ENCODE measurements around the gene KRTAP4-6.
"Not testable (repeated sequence)": the region's sequence is repeated elsewhere in the genome, so short reads cannot be mapped to it uniquely, and the experiment has no call there.

Gene KRTAP4-6

GRCh38 chr17:41104386-41105038 is 35.8 kb downstream of the KRTAP4-6 start:
- not testable (repeated sequence) for FAIRE-seq

DNA sequence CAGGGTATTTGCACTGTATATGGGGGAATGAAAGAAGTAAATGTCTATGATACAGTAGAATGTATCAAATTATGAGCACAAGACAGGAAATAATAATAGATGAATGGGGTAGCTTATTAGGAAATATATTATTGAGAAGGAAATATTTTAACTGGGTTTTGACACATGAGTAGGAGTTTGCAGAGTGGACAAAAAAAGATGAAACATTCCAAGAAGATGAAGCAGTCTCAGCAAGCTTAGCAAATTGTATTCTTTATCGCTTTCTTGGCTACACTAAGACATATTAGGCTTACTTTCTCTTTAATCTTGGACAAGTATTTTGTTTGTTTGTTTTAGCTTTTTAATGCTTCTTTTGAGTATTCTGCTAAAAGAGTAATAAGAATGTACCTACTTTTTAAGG is 36.4 kb downstream of the KRTAP4-6 start:
- no peak for FAIRE-seq

- FAIRE-seq, result no peak
Measured at GRCh38 chr17:41101586-41102259, 38.6 kb downstream of the KRTAP4-6 start, which contains the start of gene KRTAP4-16. Gene KRTAP4-16, minus strand, starts transcription at chr17:41102209. Its CDS starts 0 bp downstream, at chr17:41102209.

DNA sequence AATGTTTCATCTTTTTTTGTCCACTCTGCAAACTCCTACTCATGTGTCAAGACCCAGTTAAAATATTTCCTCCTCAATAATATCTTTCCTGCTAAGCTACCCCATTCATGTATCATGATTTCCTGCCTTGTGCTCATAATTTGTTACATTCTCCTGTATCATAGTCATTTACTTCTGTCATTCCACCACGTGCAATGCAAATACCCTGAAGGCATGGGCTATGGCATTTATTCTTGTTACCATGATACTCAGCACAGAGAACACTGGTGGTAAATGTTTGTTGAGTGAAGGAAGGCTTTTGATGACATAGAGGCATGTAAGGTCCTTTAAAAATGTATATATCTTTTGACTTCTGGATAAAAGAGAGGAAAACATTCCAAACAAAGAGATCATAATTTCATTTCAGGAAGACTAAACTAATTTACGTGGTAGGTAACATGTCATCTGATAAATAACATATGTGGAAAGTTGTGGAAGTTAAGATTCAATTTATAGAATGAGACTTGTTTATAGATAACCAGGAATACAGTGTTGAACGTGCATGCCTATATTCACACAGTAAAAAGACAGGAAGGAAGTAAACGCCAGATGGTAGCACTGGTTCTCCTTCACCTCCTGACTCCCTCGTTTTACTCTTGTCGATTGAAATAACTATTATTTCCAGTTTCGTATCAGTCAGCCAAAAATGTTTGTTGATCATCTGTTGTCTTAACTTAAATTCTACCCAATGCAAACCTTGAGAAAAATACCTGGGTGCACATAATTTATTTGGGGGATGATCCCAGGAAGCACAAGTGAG is 40.5 kb downstream of the KRTAP4-6 start:
- not testable (repeated sequence) for FAIRE-seq

- no peak for FAIRE-seq
Measured at GRCh38 chr17:41098481-41098880, 41.9 kb downstream of the KRTAP4-6 start.

DNA sequence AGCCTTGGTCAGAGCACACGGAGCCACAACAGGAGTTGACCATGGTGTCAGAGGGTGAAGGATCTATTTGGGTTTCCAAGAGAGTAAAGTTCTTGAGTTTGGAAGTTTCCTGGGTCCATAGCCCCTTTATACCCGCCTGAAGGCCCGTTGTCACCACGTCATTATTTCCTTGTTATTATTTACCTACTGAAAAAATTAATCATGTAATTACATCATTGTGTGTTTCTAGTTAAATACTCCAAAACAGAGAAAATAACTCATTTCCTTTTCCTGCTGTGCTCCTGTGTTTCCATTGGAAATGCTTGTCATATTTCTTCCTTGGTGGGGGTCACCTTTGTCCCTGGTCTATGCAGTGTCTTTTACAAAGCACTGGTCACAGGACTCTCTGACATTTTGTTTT is 42.3 kb downstream of the KRTAP4-6 start, which contains the start of gene KRTAP4-8:
KRTAP4-8 (minus strand) TSS at position 101 of the 400 bp plus-strand sequence; CDS start at position 43, 58 bp downstream.
- FAIRE-seq, result no peak

- FAIRE-seq, result no peak
Measured at GRCh38 chr17:41096055-41096454, 44.3 kb downstream of the KRTAP4-6 start.
